HuH-7.5 (cell line): ENCODE measurements around the gene GALNT2.

ENCODE experiments used
- DNase-seq: peaks from one replicate; pipeline ENCODE4 v3.0.0; 2011; ENCODE audit warnings: low spot score

The GALNT2 gene

GRCh38 chr1:230147253-230148125 lies 80.5 kb downstream of the GALNT2 start:
- no peak for DNase-seq

GRCh38 chr1:230148126-230148652 lies 81.2 kb downstream of the GALNT2 start:
- no peak for DNase-seq

GRCh38 chr1:230148768-230149469 lies 81.9 kb downstream of the GALNT2 start:
- no peak for DNase-seq

- no peak for DNase-seq
Measured at GRCh38 chr1:230149751-230150584, 82.9 kb downstream of the GALNT2 start.

GRCh38 chr1:230150615-230151014 lies 83.6 kb downstream of the GALNT2 start:
- DNase-seq = no peak

- DNase-seq = no peak
Measured at GRCh38 chr1:230151924-230152468, 85.0 kb downstream of the GALNT2 start.

- DNase-seq = no peak
Measured at GRCh38 chr1:230152999-230153398, 86.0 kb downstream of the GALNT2 start.

- peak; percentile 61 for DNase-seq
Measured at GRCh38 chr1:230153641-230154296, 86.7 kb downstream of the GALNT2 start.

- no peak for DNase-seq
Measured at GRCh38 chr1:230155021-230155420, 88.0 kb downstream of the GALNT2 start.

GRCh38 chr1:230156068-230156467 lies 89.0 kb downstream of the GALNT2 start:
- no peak for DNase-seq

- DNase-seq = no peak
Measured at GRCh38 chr1:230156536-230156935, 89.5 kb downstream of the GALNT2 start.

GRCh38 chr1:230157420-230158390 lies 90.7 kb downstream of the GALNT2 start:
- DNase-seq = peak; percentile 41

GRCh38 chr1:230158415-230159291 lies 91.6 kb downstream of the GALNT2 start:
- DNase-seq = peak; percentile 67

GRCh38 chr1:230159580-230159979 lies 92.5 kb downstream of the GALNT2 start:
- DNase-seq = no peak

- DNase-seq = no peak
Measured at GRCh38 chr1:230160957-230161771, 94.1 kb downstream of the GALNT2 start.

GRCh38 chr1:230163205-230163604 lies 96.2 kb downstream of the GALNT2 start:
- no peak for DNase-seq

- DNase-seq = no peak
Measured at GRCh38 chr1:230163719-230164118, 96.7 kb downstream of the GALNT2 start.

- DNase-seq = no peak
Measured at GRCh38 chr1:230165536-230165935, 98.5 kb downstream of the GALNT2 start.
